Measurements from ENCODE around the gene MYO15B.

The MYO15B gene

DNA sequence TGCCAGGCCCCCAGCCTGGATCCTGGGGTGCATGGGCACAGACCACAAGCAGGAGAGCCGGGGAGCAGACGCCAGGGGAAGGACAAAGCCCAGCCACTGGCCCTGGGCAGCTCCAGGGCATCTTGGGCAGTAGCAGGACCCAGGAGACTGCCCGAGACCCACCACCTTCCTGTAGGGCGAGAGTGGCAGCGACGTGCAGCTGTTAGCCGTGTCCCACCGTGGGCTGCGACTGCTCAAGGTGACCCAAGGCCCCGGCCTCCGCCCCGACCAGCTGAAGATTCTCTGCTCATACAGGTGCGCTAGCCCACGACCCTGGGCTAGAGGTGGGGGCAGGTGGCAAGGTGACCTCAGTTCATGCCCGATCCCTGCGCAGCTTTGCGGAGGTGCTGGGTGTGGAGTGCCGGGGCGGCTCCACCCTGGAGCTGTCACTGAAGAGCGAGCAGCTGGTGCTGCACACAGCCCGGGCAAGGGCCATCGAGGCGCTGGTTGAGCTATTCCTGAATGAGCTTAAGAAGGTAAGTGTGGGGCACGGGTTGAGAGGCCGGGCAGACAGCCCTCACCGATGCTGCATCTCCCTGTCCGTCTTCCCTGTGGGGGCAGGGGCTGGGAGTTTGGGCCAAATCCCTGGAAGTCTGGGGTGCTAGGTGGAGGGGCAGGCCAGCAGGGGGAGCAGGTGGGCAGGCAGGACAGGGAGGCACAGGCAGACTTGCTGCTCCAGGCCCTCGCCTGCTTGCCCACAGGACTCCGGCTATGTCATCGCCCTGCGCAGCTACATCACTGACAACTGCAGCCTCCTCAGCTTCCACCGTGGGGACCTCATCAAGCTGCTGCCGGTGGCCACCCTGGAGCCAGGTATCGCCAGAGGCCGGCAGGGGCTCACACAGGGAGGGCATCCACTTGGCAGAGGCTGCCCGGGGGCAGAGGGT lies 32.2 kb downstream of the MYO15B start:
- Histone ChIP-seq H3K27ac (no peak overlapping the region), H3K4me3 (no peak overlapping the region)

DNA sequence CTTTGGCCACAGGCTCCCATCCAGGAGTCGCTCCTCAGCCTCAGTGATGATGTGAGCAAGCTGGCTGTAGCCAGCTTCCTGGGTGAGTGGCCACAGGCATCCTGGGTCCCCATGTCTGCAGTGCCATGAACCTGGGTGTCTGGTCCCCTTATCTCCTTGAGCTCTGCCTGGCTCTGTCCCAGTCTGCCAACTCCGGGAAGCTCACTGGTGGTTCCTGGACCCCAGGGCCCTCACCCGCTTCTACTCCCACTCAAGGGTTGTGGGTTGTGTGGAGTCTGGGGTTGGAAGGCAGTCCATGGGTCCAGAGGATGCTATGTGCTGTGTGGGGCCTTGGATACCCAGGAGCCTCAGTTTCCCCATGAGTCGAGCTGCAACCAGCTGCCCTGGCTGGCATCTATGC lies 33.9 kb downstream of the MYO15B start:
- Histone ChIP-seq H3K4me3 (no peak overlapping the region), H3K27ac (no peak overlapping the region)

GRCh38 chr17:75622076-75622475 lies 34.5 kb downstream of the MYO15B start:
- no peak overlapping the region for H3K27ac ChIP-seq
- no peak overlapping the region for H3K4me3 ChIP-seq

DNA sequence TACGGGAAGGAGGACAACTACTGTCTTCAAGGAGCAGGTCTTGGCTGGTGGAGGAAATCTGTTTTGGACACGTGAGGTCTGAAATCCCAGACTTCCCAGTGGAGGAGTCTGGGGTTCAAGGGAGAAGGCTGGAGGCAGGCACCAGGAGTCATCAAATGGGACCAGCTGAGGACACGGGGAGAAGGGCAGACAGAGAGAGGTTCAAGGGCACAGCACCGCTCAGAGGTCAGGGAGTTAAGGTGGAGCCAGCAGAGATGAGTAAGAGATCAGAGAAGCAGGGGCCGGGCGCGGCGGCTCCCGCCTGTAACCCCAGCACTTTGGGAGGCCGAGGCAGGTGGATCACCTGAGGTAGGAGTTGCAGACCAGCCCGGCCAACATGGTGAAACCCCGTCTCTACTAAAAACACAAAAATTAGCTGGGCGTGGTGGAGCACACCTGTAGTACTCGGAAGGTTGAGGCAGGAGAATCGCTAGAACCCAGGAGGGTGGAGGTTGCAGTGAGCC lies 35.2 kb downstream of the MYO15B start:
- H3K27ac ChIP-seq, result no peak overlapping the region
- no peak overlapping the region for H3K4me3 ChIP-seq

- no peak overlapping the region for H3K27ac ChIP-seq
- no peak overlapping the region for H3K4me3 ChIP-seq
These were observed 35.8 kb downstream of the MYO15B start for GRCh38 chr17:75623386-75623785.

DNA sequence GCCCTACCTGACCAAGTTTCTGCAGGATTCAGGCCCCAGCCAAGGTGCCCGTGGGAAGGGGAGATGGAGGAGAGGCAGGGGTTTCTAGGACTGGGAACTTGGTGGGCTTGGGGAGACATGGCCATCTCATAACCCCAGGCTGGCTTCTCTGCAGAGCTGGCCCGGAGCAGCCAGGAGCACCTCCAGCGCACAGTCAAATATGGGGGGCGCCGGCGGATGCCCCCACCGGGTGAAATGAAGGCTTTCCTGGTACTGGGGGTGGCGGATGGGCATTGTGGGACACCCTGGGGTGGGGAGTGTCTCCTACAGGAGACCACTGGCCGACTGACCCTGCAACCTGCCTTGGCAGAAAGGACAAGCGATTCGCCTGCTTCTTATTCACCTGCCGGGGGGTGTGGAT lies 36.4 kb downstream of the MYO15B start:
- H3K27ac ChIP-seq, result no peak overlapping the region
- H3K4me3 ChIP-seq, result no peak overlapping the region

- Histone ChIP-seq H3K4me3 (no peak overlapping the region), H3K27ac (no peak overlapping the region)
These were observed 37.2 kb downstream of the MYO15B start for GRCh38 chr17:75624714-75625345.

DNA sequence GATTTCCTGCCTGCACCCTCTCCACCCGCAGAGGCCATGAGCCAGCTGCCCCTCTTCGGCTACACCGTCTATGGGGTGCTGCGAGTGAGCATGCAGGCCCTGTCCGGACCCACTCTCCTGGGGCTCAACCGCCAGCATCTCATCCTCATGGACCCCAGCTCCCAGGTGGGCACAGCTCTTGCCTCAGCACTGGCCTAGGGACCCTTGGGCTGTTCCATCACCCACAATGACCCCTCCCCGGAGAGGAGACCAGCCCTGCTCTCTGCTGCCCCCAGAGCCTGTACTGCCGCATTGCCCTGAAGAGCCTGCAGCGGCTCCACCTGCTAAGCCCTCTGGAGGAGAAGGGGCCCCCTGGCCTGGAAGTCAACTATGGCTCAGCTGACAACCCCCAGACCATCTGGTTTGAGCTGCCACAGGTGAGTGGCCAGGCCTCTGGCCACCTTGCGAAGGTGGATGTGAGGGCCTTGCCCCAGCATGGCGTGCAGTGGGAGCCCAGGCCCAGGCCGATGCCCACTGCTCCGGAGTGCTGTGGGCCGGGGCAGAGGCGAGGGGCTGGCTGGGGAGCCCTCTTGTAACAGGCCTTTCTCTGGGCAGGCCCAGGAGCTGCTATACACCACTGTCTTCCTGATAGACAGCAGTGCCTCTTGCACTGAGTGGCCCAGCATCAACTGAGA lies 38.4 kb downstream of the MYO15B start:
- no peak overlapping the region for H3K4me3 ChIP-seq
- H3K27ac ChIP-seq, result no peak overlapping the region

DNA sequence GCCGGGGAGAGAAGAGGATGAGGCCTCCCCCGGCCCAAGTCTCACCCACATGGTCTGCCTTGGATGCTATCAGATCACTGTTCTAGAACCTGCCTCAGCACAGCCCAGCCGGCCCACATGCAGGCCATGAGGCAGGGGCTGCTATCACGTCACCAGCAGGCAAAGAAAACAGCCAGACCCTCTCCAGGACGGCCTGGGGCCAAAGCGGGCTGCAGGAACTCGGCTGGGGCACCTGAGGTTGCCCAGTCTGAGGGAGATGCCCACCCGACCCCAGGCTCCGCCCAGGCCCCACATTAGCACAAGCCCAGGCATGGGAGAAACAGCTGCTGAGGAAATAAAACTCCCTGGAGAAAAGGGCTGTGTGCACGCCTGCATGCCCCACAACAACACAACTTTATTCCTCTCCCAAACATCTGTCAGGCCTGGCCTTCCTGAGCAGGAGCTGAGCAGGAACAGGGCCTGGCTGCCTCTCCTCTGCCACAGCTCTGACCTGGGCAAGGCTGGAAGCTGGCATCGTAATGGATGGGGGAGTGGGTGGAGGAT lies 39.0 kb downstream of the MYO15B start:
- H3K27ac ChIP-seq, result no peak overlapping the region
- no peak overlapping the region for H3K4me3 ChIP-seq

DNA sequence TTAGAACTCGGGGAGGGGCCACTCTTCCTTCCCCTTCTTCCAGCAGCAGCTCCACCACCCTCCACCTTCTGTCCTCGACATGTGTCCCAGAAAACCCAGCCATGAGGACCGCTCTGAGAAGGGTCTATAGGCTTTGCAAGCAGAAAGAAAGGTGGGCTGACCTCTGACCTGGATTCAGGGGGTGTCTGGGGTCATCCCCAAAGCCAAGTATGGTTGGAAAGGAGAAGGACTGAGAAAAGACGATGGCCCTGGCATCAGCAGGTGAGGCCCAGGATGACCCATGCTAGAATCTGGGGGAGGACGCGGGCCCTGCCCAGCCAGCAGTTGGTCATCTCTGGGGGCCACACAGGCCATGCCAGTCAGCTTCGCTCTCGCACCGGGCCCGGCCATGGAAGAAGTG lies 39.5 kb downstream of the MYO15B start:
- no peak overlapping the region for H3K4me3 ChIP-seq
- no peak overlapping the region for H3K27ac ChIP-seq

- Histone ChIP-seq H3K27ac (no peak overlapping the region), H3K4me3 (no peak overlapping the region)
These were observed 40.8 kb downstream of the MYO15B start for GRCh38 chr17:75628425-75628824.

DNA sequence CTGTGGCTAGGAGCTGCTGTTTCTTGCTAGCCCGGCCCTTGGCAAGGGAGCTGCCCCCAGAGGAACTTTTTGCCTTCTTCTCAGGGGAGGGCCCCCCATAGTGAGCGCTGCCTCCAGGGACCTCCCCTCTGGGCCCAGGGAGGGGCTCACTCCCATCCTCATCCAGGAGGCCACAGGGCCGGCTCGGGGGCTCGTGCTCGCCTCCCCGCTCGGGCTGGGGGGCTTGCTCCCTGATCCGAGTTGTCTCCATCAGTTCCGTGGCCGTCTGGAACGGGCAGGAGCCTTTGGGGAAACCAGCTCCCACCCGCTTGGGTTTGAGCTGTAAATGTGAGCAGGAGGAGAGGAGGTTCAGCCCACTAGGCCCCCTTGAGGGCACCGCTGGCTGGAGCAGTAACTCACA lies 41.6 kb downstream of the MYO15B start:
- H3K4me3 ChIP-seq, result no peak overlapping the region
- H3K27ac ChIP-seq, result no peak overlapping the region

DNA sequence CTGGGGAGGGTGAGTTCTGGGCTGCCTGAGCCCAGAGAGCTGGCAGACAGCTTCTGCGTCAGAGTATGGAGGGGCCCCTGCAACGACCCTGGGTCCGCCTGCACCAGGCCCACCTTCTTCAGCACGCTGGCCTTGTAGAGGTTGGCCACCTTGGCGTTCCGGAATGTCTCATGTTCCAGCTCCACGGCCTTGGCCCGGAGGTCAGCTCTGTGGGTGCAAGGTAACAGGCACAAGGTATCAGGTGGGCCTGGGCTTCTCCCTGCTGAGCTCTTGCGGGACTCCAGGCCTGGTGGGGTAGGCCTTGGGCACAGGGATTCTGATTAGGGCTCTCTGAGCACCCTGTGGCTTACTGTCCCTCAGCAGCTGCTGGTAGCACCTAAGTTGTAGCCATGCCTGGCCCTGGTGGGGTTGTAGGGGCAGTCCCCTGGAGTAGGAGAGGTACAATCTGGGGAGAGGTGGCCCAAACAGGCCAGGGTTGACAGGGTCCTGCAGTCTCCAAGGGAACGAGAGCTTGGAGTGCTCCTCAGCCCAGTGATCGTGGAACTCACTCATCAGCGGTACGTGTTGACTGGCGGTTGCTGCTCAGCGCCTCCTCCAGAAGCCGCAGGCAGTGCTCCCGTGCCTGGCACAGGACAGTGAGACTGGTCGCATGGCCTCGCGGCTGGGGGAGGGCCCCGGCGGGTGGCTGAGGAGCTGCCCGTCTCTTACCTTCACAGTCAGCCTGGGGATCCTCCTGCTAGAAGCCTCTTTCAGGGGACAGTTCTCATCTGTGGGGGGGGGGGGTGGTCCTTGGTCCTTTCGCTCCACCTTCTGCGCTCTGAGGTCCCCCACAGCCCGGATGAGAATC lies 42.7 kb downstream of the MYO15B start:
- no peak overlapping the region for H3K4me3 ChIP-seq
- H3K27ac ChIP-seq, result no peak overlapping the region

DNA sequence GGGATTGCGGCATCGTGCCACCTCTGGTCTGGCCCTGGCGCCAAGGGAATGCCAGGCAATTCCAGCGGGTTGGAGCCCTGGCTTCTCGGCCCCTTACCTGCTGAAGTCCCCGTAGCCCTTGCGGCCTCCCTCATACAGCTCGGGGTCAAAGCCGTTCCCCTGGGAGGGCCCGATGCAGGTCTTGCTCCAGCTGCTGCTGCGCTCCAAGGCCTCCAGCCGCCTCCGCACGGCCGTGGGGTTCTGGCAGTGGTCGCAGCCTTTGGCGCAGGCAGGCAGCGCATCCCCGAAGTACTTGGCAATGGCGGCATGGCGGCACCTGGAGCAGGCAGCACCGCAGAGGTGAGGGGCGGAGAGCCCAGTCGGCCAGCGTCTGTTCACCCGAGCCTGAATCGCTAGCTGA lies 43.8 kb downstream of the MYO15B start:
- H3K4me3 ChIP-seq, result no peak overlapping the region
- H3K27ac ChIP-seq, result no peak overlapping the region

DNA sequence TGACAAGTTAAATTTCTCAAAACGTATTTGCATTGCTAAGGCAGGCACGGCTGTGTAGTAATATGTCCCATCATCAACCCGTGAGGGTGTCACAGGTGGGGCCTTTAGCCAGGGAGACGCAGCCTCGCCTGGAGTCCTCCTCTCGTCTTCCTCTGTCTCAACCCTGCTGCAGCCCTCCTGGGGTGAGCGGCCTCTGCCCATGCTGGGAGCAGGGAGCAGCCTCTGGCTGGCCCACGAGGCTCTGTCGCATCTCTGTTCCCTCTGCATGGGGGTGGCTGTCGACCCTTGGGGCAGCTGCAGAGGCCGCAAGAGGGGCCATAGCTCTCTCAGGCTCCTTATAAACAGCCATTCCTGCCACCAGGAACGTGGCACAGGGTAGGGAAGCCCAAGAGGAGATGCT lies 44.8 kb downstream of the MYO15B start:
- Histone ChIP-seq H3K4me3 (no peak overlapping the region), H3K27ac (peak overlapping the region in 3 of 21 experiments; percentile 52 to 85 (median 63))

DNA sequence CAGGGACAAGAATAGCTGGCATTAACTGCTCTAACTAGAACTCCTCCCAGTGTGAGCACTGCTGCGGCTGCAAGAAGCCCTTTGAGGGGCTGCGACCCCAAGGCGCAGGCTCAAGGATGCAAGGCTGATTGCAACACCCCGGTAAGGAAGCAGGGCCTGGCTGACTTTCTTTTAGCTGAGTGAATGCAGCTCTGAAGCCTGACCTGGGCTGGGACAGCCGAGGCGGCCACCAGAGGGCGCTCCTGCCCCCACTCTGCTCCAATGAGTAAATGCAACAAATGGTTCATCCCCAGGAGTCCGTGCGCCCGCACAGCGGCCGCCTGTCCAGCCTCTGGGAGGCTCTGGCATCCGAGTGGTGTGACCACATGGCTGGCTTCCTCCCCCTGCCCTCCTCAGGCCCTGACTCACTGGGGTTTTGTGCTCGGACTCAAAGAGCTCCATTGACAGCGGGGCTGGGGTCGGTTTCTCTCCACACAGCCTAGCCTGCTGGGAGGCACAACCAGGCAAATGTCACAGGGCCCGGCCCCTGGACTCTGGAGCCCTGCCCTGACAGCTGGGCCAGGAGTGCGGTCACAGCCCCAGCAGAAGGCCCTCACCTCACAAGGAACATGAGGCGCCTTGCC lies 45.4 kb downstream of the MYO15B start, which contains the start of gene SMIM5:
SMIM5 (plus strand) TSS at position 572 of the 623 bp plus-strand sequence. CDS start 6,768 bp downstream, outside the sequence.
- H3K4me3 ChIP-seq, result no peak within 1 kb of the TSS
- H3K27ac ChIP-seq, result peak within 1 kb of the TSS in 19 of 21 experiments; percentile 0 to 85 (median 62)

DNA sequence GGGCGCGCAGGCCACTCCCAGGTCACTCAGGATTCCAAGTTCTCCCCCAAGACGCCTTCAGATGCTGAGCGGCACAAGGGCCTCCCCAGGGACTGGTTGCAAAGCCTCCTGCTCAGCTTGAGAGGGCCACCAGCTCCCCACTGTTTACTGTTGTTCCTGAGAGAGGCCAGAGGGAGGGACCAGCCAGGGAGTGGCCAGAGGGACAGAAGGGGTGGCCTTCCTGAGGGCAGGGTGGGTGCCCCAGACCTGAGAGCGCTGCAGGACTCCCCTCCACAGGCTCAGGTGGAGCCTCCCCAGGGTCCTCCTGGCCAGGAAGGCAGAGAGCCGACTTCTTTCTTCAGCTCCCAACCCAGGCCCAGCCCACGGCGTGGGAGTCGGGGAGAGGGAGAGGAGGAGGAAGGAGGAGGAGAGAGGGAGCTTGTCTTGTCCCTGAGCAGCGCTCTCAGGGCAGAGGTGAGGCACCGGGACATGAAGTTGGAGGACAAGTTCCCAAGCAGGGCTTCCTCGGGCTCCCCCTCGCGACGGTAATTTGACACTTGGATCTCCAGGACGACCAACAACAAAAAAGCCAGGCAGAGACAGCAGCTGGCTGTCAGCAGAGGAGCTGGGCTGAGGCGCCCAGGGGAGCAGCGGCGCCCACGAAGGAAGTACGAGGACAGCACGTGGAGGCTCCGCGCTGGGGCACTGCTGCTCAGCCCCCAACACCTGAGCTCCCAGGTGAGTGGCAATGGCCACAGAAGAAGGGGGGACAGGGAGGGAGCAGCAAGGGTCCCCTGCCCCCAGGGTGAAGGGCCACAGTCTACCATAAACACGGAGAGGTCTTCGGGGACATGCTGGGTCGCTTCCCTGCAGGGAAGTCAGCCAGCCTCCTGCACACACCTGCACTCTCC lies 46.1 kb downstream of the MYO15B start:
- H3K4me3 ChIP-seq, result no peak overlapping the region
- peak overlapping the region in 19 of 21 experiments; percentile 0 to 85 (median 62) for H3K27ac ChIP-seq

GRCh38 chr17:75634376-75634740 lies 46.8 kb downstream of the MYO15B start:
- Histone ChIP-seq H3K27ac (peak overlapping the region in 9 of 21 experiments; percentile 10 to 85 (median 71)), H3K4me3 (no peak overlapping the region)
